ELF-1 (cell line): Measurements from ENCODE around the gene SGCD.
A peak's percentile ranks its signal among the peaks of the same experiment; 100 is the strongest.
"Not testable (repeated sequence)": the region's sequence is repeated elsewhere in the genome, so short reads cannot be mapped to it uniquely, and the experiment has no call there.

Experiments
- DNase-seq: peaks from one replicate; pipeline ENCODE4 v3.0.0-alpha.2; 2016; ENCODE audit warnings: low read depth, low spot score

SGCD gene

GRCh38 chr5:156560002-156560401 lies 233.0 kb downstream of the SGCD start:
- no peak for DNase-seq

GRCh38 chr5:156561651-156562050 lies 234.7 kb downstream of the SGCD start:
- DNase-seq = no peak

- no peak for DNase-seq
These were observed 243.7 kb downstream of the SGCD start for GRCh38 chr5:156570615-156571014.

GRCh38 chr5:156581725-156582124 lies 254.8 kb downstream of the SGCD start:
- DNase-seq = no peak

- DNase-seq = no peak
These were observed 255.2 kb downstream of the SGCD start for GRCh38 chr5:156582193-156582598.

GRCh38 chr5:156584871-156585270 lies 257.9 kb downstream of the SGCD start:
- no peak for DNase-seq

GRCh38 chr5:156585999-156586398 lies 259.0 kb downstream of the SGCD start:
- DNase-seq = no peak

- DNase-seq = no peak
These were observed 260.0 kb downstream of the SGCD start for GRCh38 chr5:156587012-156587411.

- no peak for DNase-seq
These were observed 261.3 kb downstream of the SGCD start for GRCh38 chr5:156588306-156588705.

GRCh38 chr5:156589104-156589945 lies 262.4 kb downstream of the SGCD start:
- DNase-seq = no peak

GRCh38 chr5:156589946-156590216 lies 262.9 kb downstream of the SGCD start:
- no peak for DNase-seq

- no peak for DNase-seq
These were observed 264.0 kb downstream of the SGCD start for GRCh38 chr5:156590978-156591377.

- DNase-seq = no peak
These were observed 264.7 kb downstream of the SGCD start for GRCh38 chr5:156591631-156592030.

- DNase-seq = no peak
These were observed 266.6 kb downstream of the SGCD start for GRCh38 chr5:156593546-156593945.

GRCh38 chr5:156594406-156594805 lies 267.4 kb downstream of the SGCD start:
- no peak for DNase-seq

GRCh38 chr5:156595132-156595787 lies 268.3 kb downstream of the SGCD start:
- peak; percentile 19 for DNase-seq

- no peak for DNase-seq
These were observed 270.3 kb downstream of the SGCD start for GRCh38 chr5:156597276-156597675.

GRCh38 chr5:156598964-156599363 lies 272.0 kb downstream of the SGCD start:
- DNase-seq = no peak

GRCh38 chr5:156610582-156610981 lies 283.6 kb downstream of the SGCD start:
- not testable (repeated sequence) for DNase-seq

GRCh38 chr5:156615901-156616300 lies 288.9 kb downstream of the SGCD start:
- no peak for DNase-seq

GRCh38 chr5:156617426-156617825 lies 290.5 kb downstream of the SGCD start:
- no peak for DNase-seq

- DNase-seq = no peak
These were observed 291.6 kb downstream of the SGCD start for GRCh38 chr5:156618601-156619000.

- no peak for DNase-seq
These were observed 294.8 kb downstream of the SGCD start for GRCh38 chr5:156621719-156622118.
